CD14-positive monocyte (primary cell): Measurements from ENCODE around the gene CSAD. TPM values are rescaled to one million over a fixed set of nuclear protein-coding genes. Genes with fewer than 3 reads are reported as not detected.

ENCODE experiments used
- DNase-seq, 3 donors: peaks; one replicate each; pipeline ENCODE4 v3.0.0-alpha.2; 2011 to 2022
- H2AFZ ChIP-seq: 2 replicates; pipeline ENCODE4 v1.6.0; 2012; ENCODE audit warnings: mild to moderate bottlenecking, low read depth, low read length, inconsistent platforms; ENCODE audit not compliant: insufficient read depth, poor library complexity, severe bottlenecking
- H3K27ac ChIP-seq, 2 donors: 1 replicate in 1 of 2; 2 replicates in 1 of 2; pipeline ENCODE4 v1.5.1; 2012 to 2013; ENCODE audit warnings: low read length in 2 of 2, control low read depth in 1 of 2, inconsistent platforms in 1 of 2, low read depth in 1 of 2, mild to moderate bottlenecking in 1 of 2
- H3K27me3 ChIP-seq, 2 donors: one replicate each; pipeline versions ENCODE4 v1.6.0 to v1.6.1; 2011 to 2013; ENCODE audit warnings: low read length in 2 of 2; ENCODE audit not compliant: control insufficient read depth in 2 of 2, insufficient read depth in 2 of 2
- H3K36me3 ChIP-seq, 2 donors: replicated peaks in 1 of 2; 1 replicate in 1 of 2; 2 replicates in 1 of 2; pipeline versions ENCODE4 v1.5.1 to v1.6.1; 2012 to 2013; ENCODE audit warnings: low read length in 2 of 2, control low read depth in 1 of 2, inconsistent platforms in 1 of 2, mild to moderate bottlenecking in 1 of 2; ENCODE audit not compliant: insufficient read depth in 2 of 2, control insufficient read depth in 1 of 2
- H3K4me1 ChIP-seq, 2 donors: 1 replicate in 1 of 2; 2 replicates in 1 of 2; pipeline versions ENCODE4 v1.5.1 to v1.6.1; 2012 to 2013; ENCODE audit warnings: low read length in 2 of 2, control low read depth in 1 of 2, inconsistent platforms in 1 of 2, mild to moderate bottlenecking in 1 of 2, moderate library complexity in 1 of 2; ENCODE audit not compliant: insufficient read depth in 2 of 2, control insufficient read depth in 1 of 2
- H3K4me2 ChIP-seq: replicated peaks from 2 replicates; pipeline ENCODE3; 2012; ENCODE audit warnings: low read length, moderate library complexity, mild to moderate bottlenecking; ENCODE audit not compliant: poor library complexity, severe bottlenecking; ENCODE audit errors: extremely low read depth
- H3K4me3 ChIP-seq, 3 experiments: fragments of 200-600 bp in 1 of 3; sonication (generic) in 1 of 3; replicated peaks in 1 of 3; 1 replicate in 2 of 3; 2 replicates in 1 of 3; pipeline ENCODE4 v1.5.1; 2011 to 2013; ENCODE audit warnings: low read length in 3 of 3, mild to moderate bottlenecking in 3 of 3, control low read depth in 2 of 3, low read depth in 2 of 3, inconsistent platforms in 1 of 3, moderate library complexity in 1 of 3
- H3K79me2 ChIP-seq: 2 replicates; pipeline ENCODE4 v1.6.0; 2012; ENCODE audit warnings: mild to moderate bottlenecking, control low read depth, inconsistent platforms, low read length, moderate library complexity; ENCODE audit not compliant: insufficient read depth
- H3K9ac ChIP-seq: 2 replicates; pipeline ENCODE4 v1.6.0; 2017; ENCODE audit warnings: low read length, mild to moderate bottlenecking; ENCODE audit not compliant: insufficient read depth, poor library complexity, severe bottlenecking
- H3K9me3 ChIP-seq, 2 donors: replicated peaks in 1 of 2; 1 replicate in 1 of 2; 2 replicates in 1 of 2; pipeline versions ENCODE4 v1.5.1 to v1.6.1; 2012 to 2013; ENCODE audit warnings: low read length in 2 of 2, control low read depth in 1 of 2; ENCODE audit not compliant: control insufficient read depth in 1 of 2, insufficient read depth in 1 of 2
- H4K20me1 ChIP-seq: 2 replicates; pipeline ENCODE4 v1.6.0; 2012; ENCODE audit warnings: mild to moderate bottlenecking, low read length, control low read depth, moderate library complexity; ENCODE audit not compliant: insufficient read depth
- H3K27ac Mint-ChIP-seq, 7 donors: one replicate each; pipeline ENCODE4 v1.8.0; 2020; ENCODE audit warnings: mild to moderate bottlenecking in 7 of 7, mixed read lengths in 7 of 7, moderate library complexity in 6 of 7, inconsistent platforms in 2 of 7
- H3K27me3 Mint-ChIP-seq, 3 donors: one replicate each; pipeline ENCODE4 v1.8.0; 2021 to 2022; ENCODE audit warnings: low read depth in 3 of 3, mild to moderate bottlenecking in 3 of 3, mixed read lengths in 3 of 3, moderate library complexity in 3 of 3, inconsistent platforms in 1 of 3
- H3K36me3 Mint-ChIP-seq, 2 donors: one replicate each; pipeline ENCODE4 v1.8.0; 2020; ENCODE audit warnings: mixed read lengths in 2 of 2, inconsistent platforms in 1 of 2, mild to moderate bottlenecking in 1 of 2
- H3K4me1 Mint-ChIP-seq: one replicate; pipeline ENCODE4 v1.8.0; 2020; ENCODE audit warnings: mild to moderate bottlenecking, mixed read lengths
- H3K4me3 Mint-ChIP-seq, 2 donors: one replicate each; pipeline ENCODE4 v1.8.0; 2020; ENCODE audit warnings: mild to moderate bottlenecking in 2 of 2, mixed read lengths in 2 of 2, moderate library complexity in 1 of 2
- H3K9me3 Mint-ChIP-seq, 7 donors: one replicate each; pipeline ENCODE4 v1.8.0; 2020 to 2022; ENCODE audit warnings: mixed read lengths in 7 of 7, mild to moderate bottlenecking in 6 of 7, moderate library complexity in 6 of 7, inconsistent platforms in 2 of 7
- WGBS: methylation state at CpG from one replicate; pipeline ENCODE4 v1.1.5; 2013; ENCODE audit warnings: missing lambda C conversion rate; ENCODE audit not compliant: insufficient coverage; 5-methylcytosine and 5-hydroxymethylcytosine counted together
- intact Hi-C, 2 donors: fragments of 100-400 bp; cut with micrococcal nuclease; formaldehyde crosslinking; loops; one replicate each; pipeline versions ENCODE4 v1.15.0 to v1.15.1; 2023
- polyA plus RNA-seq, 3 donors: library from polyadenylated mRNA; depleted of rRNA in 1 of 3; unstranded in 2 of 3; stranded (reverse) in 1 of 3; fragments of 300-500 nt in 2 of 3; fragments of >200 nt in 1 of 3; fragmentation: Illumina TruSeq in 2 of 3; gene quantifications; 1 replicate in 2 of 3; 2 replicates in 1 of 3; pipeline ENCODE4 v1.2.3, GENCODE V29; 2012 to 2021
- TF ChIP-seq, protein P1 (sequence below): fragments of 200-600 bp; IDR thresholded peaks from one replicate; pipeline ENCODE4 v1.8.0; 2022; ENCODE audit warnings: antibody characterized with exemption, mild to moderate bottlenecking

CSAD gene
- polyA plus RNA-seq, 3 donors, result 1.3 to 145 (median 1.4) TPM

DNA sequence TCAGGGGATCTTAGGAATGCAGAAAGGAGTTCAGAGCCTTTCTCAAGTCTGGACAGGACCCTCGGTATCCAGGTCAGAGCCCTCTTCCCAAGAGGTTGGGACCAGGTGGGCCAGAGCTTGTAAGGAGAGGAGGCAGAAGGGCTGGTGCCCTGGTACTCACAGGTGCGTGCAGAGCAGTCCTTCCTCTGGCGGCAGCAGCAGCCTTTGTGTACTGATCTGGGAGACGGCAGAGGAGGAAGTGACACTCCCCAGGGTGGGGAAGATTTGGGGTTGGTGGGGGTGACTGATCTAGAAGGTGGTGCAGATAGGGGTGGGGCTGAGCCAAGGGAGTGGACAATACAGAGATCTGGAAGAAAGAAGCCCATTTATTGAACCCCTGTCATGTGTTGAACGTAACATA is 26.3 kb upstream of the CSAD start, which contains the start of gene ITGB7:
TSS of gene ITGB7 (minus strand) at position 210 of the 400 bp plus-strand sequence. CDS start 6,808 bp downstream, outside the sequence.
- H3K27ac Mint-ChIP-seq, result peak within 1 kb of the TSS; percentile 68 to 90 (median 88)
- peaks cover 61 to 81% of the 10 kb centered on the region in 2 donors for H3K4me1 ChIP-seq
- H3K36me3 ChIP-seq, result peaks cover under 1 to 19% of the 10 kb centered on the region in 2 donors
- no peaks in the 10 kb centered on the region for H3K27me3 ChIP-seq
- peak within 1 kb of the TSS; percentile 64 for H3K4me2 ChIP-seq
- peak within 1 kb of the TSS; percentile 72 for H2AFZ ChIP-seq
- peaks cover 0 to 2% (median 0%) of the 10 kb centered on the region in 7 donors for H3K9me3 Mint-ChIP-seq
- no peaks in the 10 kb centered on the region for H3K9me3 ChIP-seq
- no peaks in the 10 kb centered on the region for H4K20me1 ChIP-seq
- TF ChIP-seq, protein P1, sequence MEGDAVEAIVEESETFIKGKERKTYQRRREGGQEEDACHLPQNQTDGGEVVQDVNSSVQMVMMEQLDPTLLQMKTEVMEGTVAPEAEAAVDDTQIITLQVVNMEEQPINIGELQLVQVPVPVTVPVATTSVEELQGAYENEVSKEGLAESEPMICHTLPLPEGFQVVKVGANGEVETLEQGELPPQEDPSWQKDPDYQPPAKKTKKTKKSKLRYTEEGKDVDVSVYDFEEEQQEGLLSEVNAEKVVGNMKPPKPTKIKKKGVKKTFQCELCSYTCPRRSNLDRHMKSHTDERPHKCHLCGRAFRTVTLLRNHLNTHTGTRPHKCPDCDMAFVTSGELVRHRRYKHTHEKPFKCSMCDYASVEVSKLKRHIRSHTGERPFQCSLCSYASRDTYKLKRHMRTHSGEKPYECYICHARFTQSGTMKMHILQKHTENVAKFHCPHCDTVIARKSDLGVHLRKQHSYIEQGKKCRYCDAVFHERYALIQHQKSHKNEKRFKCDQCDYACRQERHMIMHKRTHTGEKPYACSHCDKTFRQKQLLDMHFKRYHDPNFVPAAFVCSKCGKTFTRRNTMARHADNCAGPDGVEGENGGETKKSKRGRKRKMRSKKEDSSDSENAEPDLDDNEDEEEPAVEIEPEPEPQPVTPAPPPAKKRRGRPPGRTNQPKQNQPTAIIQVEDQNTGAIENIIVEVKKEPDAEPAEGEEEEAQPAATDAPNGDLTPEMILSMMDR, result no peak
- 0% methylated on average over 2 of the region's 5 CpGs for WGBS
- peaks cover 74% of the 10 kb centered on the region for H3K4me1 Mint-ChIP-seq
- intact Hi-C loops, result no loop called here
- H3K9ac ChIP-seq, result peak within 1 kb of the TSS; percentile 37
- H3K79me2 ChIP-seq, result peaks cover 38% of the 10 kb centered on the region
- peaks cover 15 to 18% of the 10 kb centered on the region in 2 donors for H3K36me3 Mint-ChIP-seq
- H3K4me3 Mint-ChIP-seq, result peak within 1 kb of the TSS; percentile 69 to 70
- peaks cover 0 to 3% (median under 1%) of the 10 kb centered on the region in 3 donors for H3K27me3 Mint-ChIP-seq
- peak within 1 kb of the TSS; percentile 51 to 88 for H3K27ac ChIP-seq
- DNase-seq, result peak; percentile 51 to 70 (median 60)
- H3K4me3 ChIP-seq, result peak within 1 kb of the TSS in 2 of 3 experiments; percentile 23 to 52

DNA sequence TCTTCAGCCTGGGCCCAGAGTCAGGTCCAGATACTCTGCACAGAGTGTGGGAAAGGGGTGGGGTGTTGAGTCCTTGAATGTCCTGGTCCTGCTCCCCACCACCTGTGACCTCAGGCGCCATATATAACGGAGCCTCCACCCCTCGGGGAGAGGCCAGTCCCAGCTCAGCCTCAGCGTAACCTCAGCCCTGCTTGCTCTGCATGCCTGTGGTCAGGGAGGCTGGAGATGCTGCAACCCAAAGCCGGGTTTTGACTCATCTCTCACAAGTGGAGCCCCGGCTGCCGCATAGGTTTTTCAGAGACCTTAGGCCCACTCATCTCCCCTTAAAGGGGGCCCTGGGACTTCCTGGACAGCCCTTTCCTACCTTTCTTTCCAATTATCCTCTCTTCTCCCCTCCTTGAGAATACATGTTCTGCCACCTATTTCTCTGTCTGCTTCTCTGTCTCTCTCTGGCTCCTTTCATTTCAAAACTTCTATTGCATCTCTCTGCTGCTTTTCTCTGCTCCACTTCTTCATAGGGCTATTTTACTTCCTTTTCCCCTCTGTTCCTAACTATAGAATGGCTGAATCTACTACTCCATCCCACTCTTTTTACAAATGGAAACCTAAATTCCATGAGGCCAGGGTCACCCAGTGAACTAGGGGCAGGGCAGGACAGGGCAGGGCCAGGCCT is 25.2 kb upstream of the CSAD start:
- no peaks in the 10 kb centered on the region for H3K9me3 ChIP-seq
- H3K27ac ChIP-seq, result peak overlapping the region; percentile 51 to 85
- H3K4me2 ChIP-seq, result peak overlapping the region; percentile 64
- H3K27me3 Mint-ChIP-seq, result peaks cover 0 to 3% (median 2%) of the 10 kb centered on the region in 3 donors
- H3K36me3 ChIP-seq, result peaks cover 0 to 8% of the 10 kb centered on the region in 2 donors
- peak; percentile 62 to 77 (median 72) for DNase-seq
- peak overlapping the region; percentile 61 to 90 (median 86) for H3K27ac Mint-ChIP-seq
- H3K36me3 Mint-ChIP-seq, result peaks cover 6 to 7% of the 10 kb centered on the region in 2 donors
- H4K20me1 ChIP-seq, result no peaks in the 10 kb centered on the region
- peaks cover 74% of the 10 kb centered on the region for H3K4me1 Mint-ChIP-seq
- 15% methylated on average over 5 of the region's 7 CpGs for WGBS
- peak overlapping the region in 1 of 3 experiments; percentile 52 for H3K4me3 ChIP-seq
- TF ChIP-seq, protein P1, result no peak
- H2AFZ ChIP-seq, result peak overlapping the region; percentile 65
- no peaks in the 10 kb centered on the region for H3K27me3 ChIP-seq
- intact Hi-C loops, result no loop called here
- H3K9me3 Mint-ChIP-seq, result peaks cover 0 to 2% (median 0%) of the 10 kb centered on the region in 7 donors
- H3K9ac ChIP-seq, result peak overlapping the region; percentile 37
- H3K4me1 ChIP-seq, result peaks cover 66 to 82% of the 10 kb centered on the region in 2 donors
- H3K79me2 ChIP-seq, result peaks cover 38% of the 10 kb centered on the region
- H3K4me3 Mint-ChIP-seq, result peak overlapping the region; percentile 1 to 69
